Esophagus muscularis mucosa (tissue), 3 donors: ENCODE results near the gene C1S.
"Not testable (repeated sequence)": the region's sequence is repeated elsewhere in the genome, so short reads cannot be mapped to it uniquely, and the experiment has no call there.

Experiments used
- POLR2A ChIP-seq: fragments of 450-650 bp; IDR thresholded peaks from one replicate; pipeline ENCODE4 v1.6.1; 2017; ENCODE audit warnings: antibody characterized with exemption, moderate library complexity, mild to moderate bottlenecking, low read depth
- TF ChIP-seq, protein P1 (sequence below), 3 experiments: fragments of 200-600 bp in 2 of 3; fragments of 450-650 bp in 1 of 3; sonication (generic) in 2 of 3; IDR thresholded peaks; one replicate each; pipeline ENCODE4 v1.5.1; 2017 to 2019; ENCODE audit warnings: antibody characterized with exemption in 3 of 3, mild to moderate bottlenecking in 2 of 3, moderate library complexity in 1 of 3

DNA sequence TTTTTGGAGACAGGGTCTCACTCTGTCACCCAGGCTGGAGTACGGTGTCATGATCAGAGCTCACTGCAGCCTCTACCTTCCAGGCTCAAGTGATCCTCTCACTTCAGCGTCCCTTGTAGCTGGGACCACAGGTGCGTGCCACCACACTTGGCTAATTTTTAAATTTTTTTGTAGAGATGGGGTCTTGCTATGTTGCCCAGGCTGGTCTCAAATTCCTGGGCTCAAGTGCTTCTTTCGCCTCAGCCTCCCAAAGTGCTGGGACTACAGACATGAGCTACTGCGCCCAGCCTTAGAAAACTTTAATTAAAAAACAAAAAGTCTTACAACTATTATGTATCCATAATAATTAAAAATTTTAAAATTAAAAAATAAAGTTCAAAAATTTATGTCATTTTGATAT, 46.7 kb downstream of the C1S start:
- TF ChIP-seq POLR2A, result not testable (repeated sequence)
- TF ChIP-seq, protein P1, sequence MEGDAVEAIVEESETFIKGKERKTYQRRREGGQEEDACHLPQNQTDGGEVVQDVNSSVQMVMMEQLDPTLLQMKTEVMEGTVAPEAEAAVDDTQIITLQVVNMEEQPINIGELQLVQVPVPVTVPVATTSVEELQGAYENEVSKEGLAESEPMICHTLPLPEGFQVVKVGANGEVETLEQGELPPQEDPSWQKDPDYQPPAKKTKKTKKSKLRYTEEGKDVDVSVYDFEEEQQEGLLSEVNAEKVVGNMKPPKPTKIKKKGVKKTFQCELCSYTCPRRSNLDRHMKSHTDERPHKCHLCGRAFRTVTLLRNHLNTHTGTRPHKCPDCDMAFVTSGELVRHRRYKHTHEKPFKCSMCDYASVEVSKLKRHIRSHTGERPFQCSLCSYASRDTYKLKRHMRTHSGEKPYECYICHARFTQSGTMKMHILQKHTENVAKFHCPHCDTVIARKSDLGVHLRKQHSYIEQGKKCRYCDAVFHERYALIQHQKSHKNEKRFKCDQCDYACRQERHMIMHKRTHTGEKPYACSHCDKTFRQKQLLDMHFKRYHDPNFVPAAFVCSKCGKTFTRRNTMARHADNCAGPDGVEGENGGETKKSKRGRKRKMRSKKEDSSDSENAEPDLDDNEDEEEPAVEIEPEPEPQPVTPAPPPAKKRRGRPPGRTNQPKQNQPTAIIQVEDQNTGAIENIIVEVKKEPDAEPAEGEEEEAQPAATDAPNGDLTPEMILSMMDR (IDR thresholded peaks at IDR 0.05), result not testable (repeated sequence)
